ENCODE data around the gene AGMO. TPM values are rescaled to one million over a fixed set of nuclear protein-coding genes. Genes with fewer than 3 reads are reported as not detected.

Gene AGMO
- total RNA-seq, 3 donors from 2014 or later: 1.4 to 4.3 (median 1.6) TPM

- no peaks in the 10 kb centered on the region for H3K36me3 ChIP-seq
- TF ChIP-seq POLR2A (IDR thresholded peaks at IDR 0.05): no peak
- TF ChIP-seq POLR2AphosphoS5 (IDR thresholded peaks at IDR 0.05): no peak
- TF ChIP-seq CTCF (IDR thresholded peaks at IDR 0.05): no peak
- intact Hi-C loops (cut with DNase I; ENCODE audit: low total_unique reads): no loop called here
- no peaks in the 10 kb centered on the region for H3K4me1 ChIP-seq
- H3K4me3 ChIP-seq: no peak overlapping the region
- no peak for DNase-seq (ENCODE audit: low spot score in 2 of 2)
- no peaks in the 10 kb centered on the region for H3K9me3 ChIP-seq
- no peak overlapping the region for H3K27ac ChIP-seq
- H3K27me3 ChIP-seq: no peaks in the 10 kb centered on the region
These were observed 83.4 kb downstream of the AGMO start for GRCh38 chr7:15478401-15478800.

GRCh38 chr7:15476531-15476918, 85.3 kb downstream of the AGMO start:
- Histone ChIP-seq H3K36me3 (no peaks in the 10 kb centered on the region), H3K27ac (no peak overlapping the region), H3K9me3 (no peaks in the 10 kb centered on the region), H3K27me3 (no peaks in the 10 kb centered on the region), H3K4me1 (no peaks in the 10 kb centered on the region), H3K4me3 (no peak overlapping the region)
- DNase-seq (ENCODE audit: low spot score in 2 of 2): no peak
- intact Hi-C loops (cut with DNase I; ENCODE audit: low total_unique reads): no loop called here
- no peak for TF ChIP-seq POLR2A (IDR thresholded peaks at IDR 0.05)

GRCh38 chr7:15475808-15476530, 85.8 kb downstream of the AGMO start:
- Histone ChIP-seq H3K36me3 (no peaks in the 10 kb centered on the region), H3K27me3 (no peaks in the 10 kb centered on the region), H3K27ac (no peak overlapping the region), H3K4me1 (no peaks in the 10 kb centered on the region), H3K9me3 (no peaks in the 10 kb centered on the region), H3K4me3 (no peak overlapping the region)
- no peak for DNase-seq (ENCODE audit: low spot score in 2 of 2)
- intact Hi-C loops (cut with DNase I; ENCODE audit: low total_unique reads): no loop called here
- TF ChIP-seq POLR2A (IDR thresholded peaks at IDR 0.05) (no peak), CTCF (IDR thresholded peaks at IDR 0.05) (no peak), POLR2AphosphoS5 (IDR thresholded peaks at IDR 0.05) (no peak)

- Histone ChIP-seq H3K4me1 (no peaks in the 10 kb centered on the region), H3K4me3 (no peak overlapping the region), H3K27ac (no peak overlapping the region), H3K9me3 (no peaks in the 10 kb centered on the region), H3K36me3 (no peaks in the 10 kb centered on the region), H3K27me3 (no peaks in the 10 kb centered on the region)
- intact Hi-C loops (cut with DNase I; ENCODE audit: low total_unique reads): no loop called here
- DNase-seq (ENCODE audit: low spot score in 2 of 2): no peak
- TF ChIP-seq POLR2A (IDR thresholded peaks at IDR 0.05) (no peak), POLR2AphosphoS5 (IDR thresholded peaks at IDR 0.05) (no peak), CTCF (IDR thresholded peaks at IDR 0.05) (no peak)
These were observed 90.2 kb downstream of the AGMO start for GRCh38 chr7:15471669-15471950.

- DNase-seq (ENCODE audit: low spot score in 2 of 2): no peak
- Histone ChIP-seq H3K27ac (no peak overlapping the region), H3K9me3 (no peaks in the 10 kb centered on the region), H3K27me3 (no peaks in the 10 kb centered on the region), H3K4me3 (no peak overlapping the region), H3K36me3 (no peaks in the 10 kb centered on the region), H3K4me1 (no peaks in the 10 kb centered on the region)
- TF ChIP-seq POLR2AphosphoS5 (IDR thresholded peaks at IDR 0.05) (no peak), CTCF (IDR thresholded peaks at IDR 0.05) (no peak), POLR2A (IDR thresholded peaks at IDR 0.05) (no peak)
- intact Hi-C loops (cut with DNase I; ENCODE audit: low total_unique reads): no loop called here
These were observed 90.8 kb downstream of the AGMO start for GRCh38 chr7:15470825-15471668.

Data from breast epithelium (tissue), 4 donors.